GM12878 (cell line): ENCODE data around the gene TARM1. TPM values are rescaled to one million over a fixed set of nuclear protein-coding genes. Genes with fewer than 3 reads are reported as not detected.

ENCODE experiments used
- ATAC-seq: fragments of 200-7000 bp; cut with Tn5 transposase; 3 replicates; pipeline ENCODE4 v1.9.1; 2020; ENCODE audit warnings: mild to moderate bottlenecking, moderate library complexity
- BruUV-seq: library from RNA; stranded (reverse); fragments of 400-500 nt; replicated peaks from 2 replicates; lab custom pipeline; 2021; lab: Mats Ljungman, UMichigan
- CTCF ChIA-PET: fragments of 300-600 bp; sonication (Branson Sonifier 250); formaldehyde crosslinking; extraction: SDS; loops from one replicate; lab custom pipeline; 2021; ENCODE audit warnings: inconsistent platforms; lab: Yijun Ruan, JAX
- POLR2A ChIA-PET: fragments of 350-600 bp; formaldehyde crosslinking; extraction: SDS; loops from one replicate; lab custom pipeline; 2021; ENCODE audit warnings: inconsistent platforms; lab: Charles Lee
- RAD21 ChIA-PET: fragments of 300-600 bp; sonication (Branson Sonifier 250); formaldehyde crosslinking; loops from one replicate; lab custom pipeline; 2023; ENCODE audit warnings: antibody characterized with exemption; ENCODE audit not compliant: unreplicated experiment; lab: Charles Lee
- SMC1A ChIA-PET: fragments of 300-600 bp; sonication (Branson Sonifier 250); formaldehyde crosslinking; loops from one replicate; lab custom pipeline; 2023; ENCODE audit not compliant: unreplicated experiment, uncharacterized antibody; lab: Charles Lee
- DNase-seq: peaks from one replicate; pipeline ENCODE4 v3.0.0-alpha.2; 2011; ENCODE audit warnings: low read depth, low spot score
- FAIRE-seq: peaks from 3 replicates; lab custom pipeline; 2011; peaks lifted over from hg19 to GRCh38; lab: Jason Lieb, UNC
- H2AFZ ChIP-seq: 2 replicates; pipeline ENCODE4 v1.6.0; 2011; ENCODE audit warnings: low read depth, low read length, control low read depth; ENCODE audit not compliant: control insufficient read depth
- H3K27ac ChIP-seq: 2 replicates; pipeline ENCODE4 v1.5.1; 2011; ENCODE audit warnings: control low read depth; ENCODE audit not compliant: control insufficient read depth, insufficient read depth
- H3K27me3 ChIP-seq, 2 experiments: replicated peaks in 1 of 2; 2 replicates each; pipeline versions ENCODE4 v1.6.0 to v1.6.1; 2011; ENCODE audit warnings: low read length in 1 of 2; ENCODE audit not compliant: control insufficient read depth in 2 of 2, insufficient read depth in 2 of 2
- H3K36me3 ChIP-seq, 2 experiments: 2 replicates each; pipeline ENCODE4 v1.5.1; 2011; ENCODE audit warnings: low read length in 1 of 2; ENCODE audit not compliant: control insufficient read depth in 2 of 2, insufficient read depth in 2 of 2
- H3K4me1 ChIP-seq: 2 replicates; pipeline ENCODE4 v1.6.1; 2011; ENCODE audit warnings: mild to moderate bottlenecking, low read length, moderate library complexity, mixed read lengths; ENCODE audit not compliant: control insufficient read depth, insufficient read depth
- H3K4me2 ChIP-seq: 2 replicates; pipeline ENCODE4 v1.6.0; 2011; ENCODE audit warnings: control low read depth; ENCODE audit not compliant: control insufficient read depth, insufficient read depth
- H3K4me3 ChIP-seq: fragments of 200-600 bp; sonication (generic); 2 replicates; pipeline ENCODE4 v1.5.1; 2016
- H3K79me2 ChIP-seq: 2 replicates; pipeline ENCODE4 v1.6.0; 2011; ENCODE audit warnings: low read length; ENCODE audit not compliant: control insufficient read depth, insufficient read depth
- H3K9ac ChIP-seq: 2 replicates; pipeline ENCODE4 v1.8.0; 2011; ENCODE audit warnings: low read length, control low read depth, mixed read lengths; ENCODE audit not compliant: control insufficient read depth, insufficient read depth
- H3K9me3 ChIP-seq: replicated peaks from 3 replicates; pipeline ENCODE4 v1.5.1; 2011; ENCODE audit warnings: mild to moderate bottlenecking, low read length; ENCODE audit not compliant: control insufficient read depth, insufficient read depth
- H4K20me1 ChIP-seq: 2 replicates; pipeline ENCODE4 v1.6.0; 2011; ENCODE audit not compliant: control insufficient read depth, insufficient read depth
- BMI1 ChIP-seq: fragments of 450-650 bp; IDR thresholded peaks from 2 replicates; pipeline ENCODE4 v1.6.1; 2016; ENCODE audit warnings: mild to moderate bottlenecking, moderate library complexity, borderline replicate concordance
- CEBPB ChIP-seq, 2 experiments: fragments of 150-350 bp in 1 of 2; IDR thresholded peaks; 2 replicates each; pipeline ENCODE4 v1.6.1; 2012 to 2014; ENCODE audit warnings: low read depth in 2 of 2, low read length in 2 of 2, borderline replicate concordance in 1 of 2, inconsistent platforms in 1 of 2
- KLF5 ChIP-seq: fragments of 450-650 bp; IDR thresholded peaks from 2 replicates; pipeline ENCODE4 v1.6.1; 2014; ENCODE audit warnings: mild to moderate bottlenecking; ENCODE audit not compliant: partially characterized antibody
- MYB ChIP-seq: fragments of 150-350 bp; IDR thresholded peaks from 2 replicates; pipeline ENCODE4 v1.6.1; 2014; ENCODE audit warnings: mild to moderate bottlenecking, low read depth, low read length, borderline replicate concordance
- NBN ChIP-seq: fragments of 450-650 bp; IDR thresholded peaks from 2 replicates; pipeline ENCODE4 v1.6.1; 2016
- NFYB ChIP-seq: IDR thresholded peaks from 2 replicates; pipeline ENCODE4 v1.6.1; 2011; ENCODE audit warnings: low read depth, mild to moderate bottlenecking, low read length, improper control_type of control experiment, moderate library complexity; ENCODE audit not compliant: insufficient read depth
- NR2C1 ChIP-seq: fragments of 450-650 bp; IDR thresholded peaks from 2 replicates; pipeline ENCODE4 v1.6.1; 2017; ENCODE audit warnings: antibody characterized with exemption, mild to moderate bottlenecking, moderate library complexity
- RAD21 ChIP-seq: IDR thresholded peaks from 2 replicates; pipeline ENCODE4 v1.6.1; 2011; ENCODE audit warnings: mild to moderate bottlenecking, low read depth, low read length, moderate library complexity; ENCODE audit not compliant: insufficient read depth
- SPI1 ChIP-seq: IDR thresholded peaks from 2 replicates; pipeline ENCODE4 v1.6.1; 2011; ENCODE audit warnings: low read depth, mild to moderate bottlenecking, low read length, moderate library complexity, borderline replicate concordance; ENCODE audit not compliant: insufficient read depth
- STAT1 ChIP-seq: fragments of 450-650 bp; conservative IDR thresholded peaks from 2 replicates; pipeline ENCODE4 v1.6.1; 2014; ENCODE audit warnings: antibody characterized with exemption, mild to moderate bottlenecking
- WGBS: methylation state at CpG from one replicate; pipeline ENCODE4 v1.1.6; 2016; ENCODE audit warnings: low lambda C conversion rate; ENCODE audit not compliant: insufficient replicate concordance, insufficient coverage; ENCODE audit errors: missing lambda C conversion rate; 5-methylcytosine and 5-hydroxymethylcytosine counted together
- in situ Hi-C: fragments of 300-500 bp; cut with MboI; formaldehyde crosslinking; loops from 9 replicates; pipeline ENCODE4 v1.14.3; 2018; ENCODE audit warnings: mixed read lengths
- intact Hi-C: fragments of 100-400 bp; cut with micrococcal nuclease; formaldehyde crosslinking; loops from one replicate; pipeline ENCODE4 v1.14.2; 2022; ENCODE audit not compliant: unreplicated experiment
- polyA plus RNA-seq, 11 experiments: library from polyadenylated mRNA; depleted of rRNA in 4 of 11; unstranded in 6 of 11; stranded (reverse) in 5 of 11; fragments of >200 nt; fragmentation: Nextera tagmentation in 4 of 11; fragmentation: Illumina TruSeq in 1 of 11; extraction: Ambion mirVana in 4 of 11; extraction: Trizol in 1 of 11; gene quantifications; 1 replicate in 1 of 11; 2 replicates in 10 of 11; pipeline versions ENCODE4 v1.2.1 to v1.2.3, GENCODE V29; 2011 to 2016; ENCODE audit warnings: inconsistent platforms in 2 of 11, missing spikeins in 2 of 11, low read depth in 1 of 11
- total RNA-seq, 4 experiments: library from RNA; depleted of rRNA in 3 of 4; stranded (reverse); fragments of >200 nt in 3 of 4; fragmentation: Illumina TruSeq in 1 of 4; extraction: Trizol in 1 of 4; gene quantifications; 2 replicates each; pipeline versions ENCODE4 v1.2.1 to v1.2.3, GENCODE V29; 2013 to 2021
- TF ChIP-seq, protein P1 (sequence below): fragments of 450-650 bp; conservative IDR thresholded peaks from 2 replicates; pipeline ENCODE4 v1.6.1; 2017; ENCODE audit warnings: mild to moderate bottlenecking, moderate library complexity
- TF ChIP-seq, protein P2 (sequence below): fragments of 450-650 bp; IDR thresholded peaks from 2 replicates; pipeline ENCODE4 v1.6.1; 2016; ENCODE audit warnings: mild to moderate bottlenecking
- TF ChIP-seq, protein P3 (sequence below): IDR thresholded peaks from 2 replicates; pipeline ENCODE4 v1.6.1; 2012; ENCODE audit warnings: low read depth, low read length, improper control_type of control experiment
- TF ChIP-seq, protein P4 (sequence below): IDR thresholded peaks from 2 replicates; pipeline ENCODE4 v1.6.1; 2012; ENCODE audit warnings: low read depth, low read length, improper control_type of control experiment
- TF ChIP-seq, protein P5 (sequence below), 3 experiments: IDR thresholded peaks in 2 of 3; conservative IDR thresholded peaks in 1 of 3; 2 replicates each; pipeline ENCODE4 v1.5.1; 2011; ENCODE audit warnings: low read depth in 3 of 3, low read length in 3 of 3, mild to moderate bottlenecking in 3 of 3, control low read depth in 2 of 3, moderate library complexity in 2 of 3, inconsistent platforms in 1 of 3, mixed read lengths in 1 of 3; ENCODE audit not compliant: control insufficient read depth in 2 of 3, insufficient read depth in 1 of 3; ENCODE audit errors: extremely low read depth in 1 of 3
- TF ChIP-seq, protein P6 (sequence below): IDR thresholded peaks from 2 replicates; pipeline ENCODE4 v1.6.1; 2011; ENCODE audit warnings: low read depth, low read length, improper control_type of control experiment, borderline replicate concordance

TARM1 gene
- total and polyA plus RNA-seq, 10 of the 15 experiments (the other 5 are each of a cell fraction or from before 2014, with no cell fraction given) = not detected

DNA sequence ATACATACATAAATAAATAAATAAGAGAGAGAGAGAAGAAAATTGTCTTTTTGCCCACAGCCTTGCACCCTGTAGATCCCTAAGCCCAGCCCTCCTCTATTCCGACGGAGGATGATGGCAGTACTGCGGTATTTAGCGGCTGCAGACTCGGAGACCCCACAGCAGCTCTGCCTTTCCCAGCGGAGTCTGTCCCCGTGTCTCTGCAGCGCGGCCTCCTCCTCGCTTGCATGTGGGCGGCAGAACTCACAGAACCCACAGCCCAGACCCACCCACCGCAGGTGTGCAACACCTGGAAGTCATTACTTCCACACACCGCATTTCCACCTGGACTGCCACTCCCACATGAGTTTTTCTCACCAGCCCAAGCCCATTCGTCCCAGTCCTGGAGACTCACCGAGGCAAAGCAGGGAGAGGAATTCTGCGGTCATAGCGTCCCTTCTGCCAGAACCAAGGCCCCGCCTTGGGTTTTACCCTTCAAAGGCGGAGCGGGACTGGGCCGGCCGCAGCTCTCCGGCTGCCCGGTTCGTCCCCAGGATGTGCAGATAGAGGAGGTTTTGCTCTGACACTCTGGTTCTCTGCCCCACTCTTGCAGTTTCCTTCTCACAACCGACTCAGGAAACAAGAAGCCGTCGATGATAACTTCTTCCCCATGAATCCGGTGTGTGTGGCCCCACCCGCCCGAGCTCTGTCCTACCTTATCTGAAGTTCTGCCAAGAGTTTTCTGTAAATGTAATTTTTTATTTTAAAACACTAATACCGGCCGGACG is 17.6 kb downstream of the TARM1 start, which contains the start of gene VSTM1:
TSS of gene VSTM1 (minus strand) at position 548 of the 767 bp plus-strand sequence. CDS start at position 428, 120 bp downstream.
- no peak within 1 kb of the TSS for H3K4me3 ChIP-seq
- no peaks in the 10 kb centered on the region; the same call in 2 of the 3 replicates for H3K9me3 ChIP-seq
- SMC1A ChIA-PET = no interaction called here
- ATAC-seq (no peak), DNase-seq (no peak), FAIRE-seq (no peak)
- RAD21 ChIA-PET = no interaction called here
- no peak within 1 kb of the TSS for H3K27ac ChIP-seq
- CTCF ChIA-PET = no interaction called here
- no peaks in the 10 kb centered on the region for H4K20me1 ChIP-seq
- no peak within 1 kb of the TSS for H3K4me2 ChIP-seq
- no TSS peak for BruUV-seq
- no peaks in the 10 kb centered on the region for H3K36me3 ChIP-seq
- H3K9ac ChIP-seq = no peak within 1 kb of the TSS
- WGBS = 55% methylated on average over 34 of the region's 34 CpGs
- POLR2A ChIA-PET = no interaction called here
- no peak within 1 kb of the TSS for H2AFZ ChIP-seq
- intact Hi-C loops = no loop called here
- H3K79me2 ChIP-seq = no peaks in the 10 kb centered on the region
- in situ Hi-C loops = no loop called here
- H3K4me1 ChIP-seq = no peaks in the 10 kb centered on the region
- no peaks in the 10 kb centered on the region for H3K27me3 ChIP-seq
- TF ChIP-seq KLF5 (no peak), NR2C1 (no peak), BMI1 (no peak), CEBPB (IDR thresholded peaks at IDR 0.05; ENCODE audit: borderline replicate concordance in 1 of 2, low read depth in 2 of 2, low read length in 2 of 2) (no peak), RAD21 (no peak), STAT1 (no peak), NBN (no peak), SPI1 (no peak), NFYB (no peak), MYB (no peak)
- TF ChIP-seq, protein P1, sequence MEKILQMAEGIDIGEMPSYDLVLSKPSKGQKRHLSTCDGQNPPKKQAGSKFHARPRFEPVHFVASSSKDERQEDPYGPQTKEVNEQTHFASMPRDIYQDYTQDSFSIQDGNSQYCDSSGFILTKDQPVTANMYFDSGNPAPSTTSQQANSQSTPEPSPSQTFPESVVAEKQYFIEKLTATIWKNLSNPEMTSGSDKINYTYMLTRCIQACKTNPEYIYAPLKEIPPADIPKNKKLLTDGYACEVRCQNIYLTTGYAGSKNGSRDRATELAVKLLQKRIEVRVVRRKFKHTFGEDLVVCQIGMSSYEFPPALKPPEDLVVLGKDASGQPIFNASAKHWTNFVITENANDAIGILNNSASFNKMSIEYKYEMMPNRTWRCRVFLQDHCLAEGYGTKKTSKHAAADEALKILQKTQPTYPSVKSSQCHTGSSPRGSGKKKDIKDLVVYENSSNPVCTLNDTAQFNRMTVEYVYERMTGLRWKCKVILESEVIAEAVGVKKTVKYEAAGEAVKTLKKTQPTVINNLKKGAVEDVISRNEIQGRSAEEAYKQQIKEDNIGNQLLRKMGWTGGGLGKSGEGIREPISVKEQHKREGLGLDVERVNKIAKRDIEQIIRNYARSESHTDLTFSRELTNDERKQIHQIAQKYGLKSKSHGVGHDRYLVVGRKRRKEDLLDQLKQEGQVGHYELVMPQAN = no peak
- TF ChIP-seq, protein P2, sequence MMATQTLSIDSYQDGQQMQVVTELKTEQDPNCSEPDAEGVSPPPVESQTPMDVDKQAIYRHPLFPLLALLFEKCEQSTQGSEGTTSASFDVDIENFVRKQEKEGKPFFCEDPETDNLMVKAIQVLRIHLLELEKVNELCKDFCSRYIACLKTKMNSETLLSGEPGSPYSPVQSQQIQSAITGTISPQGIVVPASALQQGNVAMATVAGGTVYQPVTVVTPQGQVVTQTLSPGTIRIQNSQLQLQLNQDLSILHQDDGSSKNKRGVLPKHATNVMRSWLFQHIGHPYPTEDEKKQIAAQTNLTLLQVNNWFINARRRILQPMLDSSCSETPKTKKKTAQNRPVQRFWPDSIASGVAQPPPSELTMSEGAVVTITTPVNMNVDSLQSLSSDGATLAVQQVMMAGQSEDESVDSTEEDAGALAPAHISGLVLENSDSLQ = no peak
- TF ChIP-seq, protein P3, sequence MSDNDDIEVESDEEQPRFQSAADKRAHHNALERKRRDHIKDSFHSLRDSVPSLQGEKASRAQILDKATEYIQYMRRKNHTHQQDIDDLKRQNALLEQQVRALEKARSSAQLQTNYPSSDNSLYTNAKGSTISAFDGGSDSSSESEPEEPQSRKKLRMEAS = no peak
- TF ChIP-seq, protein P4, sequence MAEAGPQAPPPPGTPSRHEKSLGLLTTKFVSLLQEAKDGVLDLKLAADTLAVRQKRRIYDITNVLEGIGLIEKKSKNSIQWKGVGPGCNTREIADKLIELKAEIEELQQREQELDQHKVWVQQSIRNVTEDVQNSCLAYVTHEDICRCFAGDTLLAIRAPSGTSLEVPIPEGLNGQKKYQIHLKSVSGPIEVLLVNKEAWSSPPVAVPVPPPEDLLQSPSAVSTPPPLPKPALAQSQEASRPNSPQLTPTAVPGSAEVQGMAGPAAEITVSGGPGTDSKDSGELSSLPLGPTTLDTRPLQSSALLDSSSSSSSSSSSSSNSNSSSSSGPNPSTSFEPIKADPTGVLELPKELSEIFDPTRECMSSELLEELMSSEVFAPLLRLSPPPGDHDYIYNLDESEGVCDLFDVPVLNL = no peak
- TF ChIP-seq, protein P5, sequence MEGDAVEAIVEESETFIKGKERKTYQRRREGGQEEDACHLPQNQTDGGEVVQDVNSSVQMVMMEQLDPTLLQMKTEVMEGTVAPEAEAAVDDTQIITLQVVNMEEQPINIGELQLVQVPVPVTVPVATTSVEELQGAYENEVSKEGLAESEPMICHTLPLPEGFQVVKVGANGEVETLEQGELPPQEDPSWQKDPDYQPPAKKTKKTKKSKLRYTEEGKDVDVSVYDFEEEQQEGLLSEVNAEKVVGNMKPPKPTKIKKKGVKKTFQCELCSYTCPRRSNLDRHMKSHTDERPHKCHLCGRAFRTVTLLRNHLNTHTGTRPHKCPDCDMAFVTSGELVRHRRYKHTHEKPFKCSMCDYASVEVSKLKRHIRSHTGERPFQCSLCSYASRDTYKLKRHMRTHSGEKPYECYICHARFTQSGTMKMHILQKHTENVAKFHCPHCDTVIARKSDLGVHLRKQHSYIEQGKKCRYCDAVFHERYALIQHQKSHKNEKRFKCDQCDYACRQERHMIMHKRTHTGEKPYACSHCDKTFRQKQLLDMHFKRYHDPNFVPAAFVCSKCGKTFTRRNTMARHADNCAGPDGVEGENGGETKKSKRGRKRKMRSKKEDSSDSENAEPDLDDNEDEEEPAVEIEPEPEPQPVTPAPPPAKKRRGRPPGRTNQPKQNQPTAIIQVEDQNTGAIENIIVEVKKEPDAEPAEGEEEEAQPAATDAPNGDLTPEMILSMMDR (IDR thresholded peaks at IDR 0.05 in 2 of 3, conservative IDR thresholded peaks at IDR 0.05 in 1 of 3; ENCODE audit: control insufficient read depth in 2 of 3, extremely low read depth in 1 of 3, insufficient read depth in 1 of 3, low read depth in 3 of 3, low read length in 3 of 3) = no peak
- TF ChIP-seq, protein P6, sequence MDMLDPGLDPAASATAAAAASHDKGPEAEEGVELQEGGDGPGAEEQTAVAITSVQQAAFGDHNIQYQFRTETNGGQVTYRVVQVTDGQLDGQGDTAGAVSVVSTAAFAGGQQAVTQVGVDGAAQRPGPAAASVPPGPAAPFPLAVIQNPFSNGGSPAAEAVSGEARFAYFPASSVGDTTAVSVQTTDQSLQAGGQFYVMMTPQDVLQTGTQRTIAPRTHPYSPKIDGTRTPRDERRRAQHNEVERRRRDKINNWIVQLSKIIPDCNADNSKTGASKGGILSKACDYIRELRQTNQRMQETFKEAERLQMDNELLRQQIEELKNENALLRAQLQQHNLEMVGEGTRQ = no peak
